ENCODE results near the gene THAP7. TPM values are rescaled to one million over a fixed set of nuclear protein-coding genes. Genes with fewer than 3 reads are reported as not detected.

The THAP7 gene
- total and polyA plus RNA-seq, 2 of the 13 experiments (the other 11 are each of a cell fraction or from before 2014, with no cell fraction given), result 13.0 to 25.5 TPM

GRCh38 chr22:20979940-20980453, 21.9 kb downstream of the THAP7 start (continued):
- TF ChIP-seq, protein P1, sequence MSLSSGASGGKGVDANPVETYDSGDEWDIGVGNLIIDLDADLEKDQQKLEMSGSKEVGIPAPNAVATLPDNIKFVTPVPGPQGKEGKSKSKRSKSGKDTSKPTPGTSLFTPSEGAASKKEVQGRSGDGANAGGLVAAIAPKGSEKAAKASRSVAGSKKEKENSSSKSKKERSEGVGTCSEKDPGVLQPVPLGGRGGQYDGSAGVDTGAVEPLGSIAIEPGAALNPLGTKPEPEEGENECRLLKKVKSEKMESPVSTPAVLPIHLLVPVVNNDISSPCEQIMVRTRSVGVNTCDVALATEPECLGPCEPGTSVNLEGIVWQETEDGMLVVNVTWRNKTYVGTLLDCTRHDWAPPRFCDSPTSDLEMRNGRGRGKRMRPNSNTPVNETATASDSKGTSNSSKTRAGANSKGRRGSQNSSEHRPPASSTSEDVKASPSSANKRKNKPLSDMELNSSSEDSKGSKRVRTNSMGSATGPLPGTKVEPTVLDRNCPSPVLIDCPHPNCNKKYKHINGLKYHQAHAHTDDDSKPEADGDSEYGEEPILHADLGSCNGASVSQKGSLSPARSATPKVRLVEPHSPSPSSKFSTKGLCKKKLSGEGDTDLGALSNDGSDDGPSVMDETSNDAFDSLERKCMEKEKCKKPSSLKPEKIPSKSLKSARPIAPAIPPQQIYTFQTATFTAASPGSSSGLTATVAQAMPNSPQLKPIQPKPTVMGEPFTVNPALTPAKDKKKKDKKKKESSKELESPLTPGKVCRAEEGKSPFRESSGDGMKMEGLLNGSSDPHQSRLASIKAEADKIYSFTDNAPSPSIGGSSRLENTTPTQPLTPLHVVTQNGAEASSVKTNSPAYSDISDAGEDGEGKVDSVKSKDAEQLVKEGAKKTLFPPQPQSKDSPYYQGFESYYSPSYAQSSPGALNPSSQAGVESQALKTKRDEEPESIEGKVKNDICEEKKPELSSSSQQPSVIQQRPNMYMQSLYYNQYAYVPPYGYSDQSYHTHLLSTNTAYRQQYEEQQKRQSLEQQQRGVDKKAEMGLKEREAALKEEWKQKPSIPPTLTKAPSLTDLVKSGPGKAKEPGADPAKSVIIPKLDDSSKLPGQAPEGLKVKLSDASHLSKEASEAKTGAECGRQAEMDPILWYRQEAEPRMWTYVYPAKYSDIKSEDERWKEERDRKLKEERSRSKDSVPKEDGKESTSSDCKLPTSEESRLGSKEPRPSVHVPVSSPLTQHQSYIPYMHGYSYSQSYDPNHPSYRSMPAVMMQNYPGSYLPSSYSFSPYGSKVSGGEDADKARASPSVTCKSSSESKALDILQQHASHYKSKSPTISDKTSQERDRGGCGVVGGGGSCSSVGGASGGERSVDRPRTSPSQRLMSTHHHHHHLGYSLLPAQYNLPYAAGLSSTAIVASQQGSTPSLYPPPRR (CRISPR knock-in tag; IDR thresholded peaks at IDR 0.05; ENCODE audit: borderline replicate concordance), result 0 out of 2 replicates have a peak, but pooled peaks have one; percentile 27
- TF ChIP-seq NR2F6 (IDR thresholded peaks at IDR 0.05) (peak; percentile 44; the same call in 1 of the 2 replicates), NR2F6 (CRISPR knock-in tag; IDR thresholded peaks at IDR 0.05) (peak; percentile 77), MLLT10 (CRISPR knock-in tag; IDR thresholded peaks at IDR 0.05) (no peak), SMYD3 (CRISPR knock-in tag; IDR thresholded peaks at IDR 0.05) (no peak), ZNF562 (CRISPR knock-in tag; IDR thresholded peaks at IDR 0.05; ENCODE audit: borderline replicate concordance) (no peak), ZNF256 (CRISPR knock-in tag; conservative IDR thresholded peaks at IDR 0.05) (no peak), ZNF138 (CRISPR knock-in tag; IDR thresholded peaks at IDR 0.05; ENCODE audit: low read depth) (no peak), XRCC5 (optimal IDR thresholded peaks at IDR 0.05; ENCODE audit: low read length) (peak; percentile 41), TSC22D2 (CRISPR knock-in tag; IDR thresholded peaks at IDR 0.05; ENCODE audit: borderline replicate concordance) (0 out of 2 replicates have a peak, but pooled peaks have one; percentile 53), NFYB (CRISPR knock-in tag; IDR thresholded peaks at IDR 0.05) (no peak)
- TF ChIP-seq, protein P2, sequence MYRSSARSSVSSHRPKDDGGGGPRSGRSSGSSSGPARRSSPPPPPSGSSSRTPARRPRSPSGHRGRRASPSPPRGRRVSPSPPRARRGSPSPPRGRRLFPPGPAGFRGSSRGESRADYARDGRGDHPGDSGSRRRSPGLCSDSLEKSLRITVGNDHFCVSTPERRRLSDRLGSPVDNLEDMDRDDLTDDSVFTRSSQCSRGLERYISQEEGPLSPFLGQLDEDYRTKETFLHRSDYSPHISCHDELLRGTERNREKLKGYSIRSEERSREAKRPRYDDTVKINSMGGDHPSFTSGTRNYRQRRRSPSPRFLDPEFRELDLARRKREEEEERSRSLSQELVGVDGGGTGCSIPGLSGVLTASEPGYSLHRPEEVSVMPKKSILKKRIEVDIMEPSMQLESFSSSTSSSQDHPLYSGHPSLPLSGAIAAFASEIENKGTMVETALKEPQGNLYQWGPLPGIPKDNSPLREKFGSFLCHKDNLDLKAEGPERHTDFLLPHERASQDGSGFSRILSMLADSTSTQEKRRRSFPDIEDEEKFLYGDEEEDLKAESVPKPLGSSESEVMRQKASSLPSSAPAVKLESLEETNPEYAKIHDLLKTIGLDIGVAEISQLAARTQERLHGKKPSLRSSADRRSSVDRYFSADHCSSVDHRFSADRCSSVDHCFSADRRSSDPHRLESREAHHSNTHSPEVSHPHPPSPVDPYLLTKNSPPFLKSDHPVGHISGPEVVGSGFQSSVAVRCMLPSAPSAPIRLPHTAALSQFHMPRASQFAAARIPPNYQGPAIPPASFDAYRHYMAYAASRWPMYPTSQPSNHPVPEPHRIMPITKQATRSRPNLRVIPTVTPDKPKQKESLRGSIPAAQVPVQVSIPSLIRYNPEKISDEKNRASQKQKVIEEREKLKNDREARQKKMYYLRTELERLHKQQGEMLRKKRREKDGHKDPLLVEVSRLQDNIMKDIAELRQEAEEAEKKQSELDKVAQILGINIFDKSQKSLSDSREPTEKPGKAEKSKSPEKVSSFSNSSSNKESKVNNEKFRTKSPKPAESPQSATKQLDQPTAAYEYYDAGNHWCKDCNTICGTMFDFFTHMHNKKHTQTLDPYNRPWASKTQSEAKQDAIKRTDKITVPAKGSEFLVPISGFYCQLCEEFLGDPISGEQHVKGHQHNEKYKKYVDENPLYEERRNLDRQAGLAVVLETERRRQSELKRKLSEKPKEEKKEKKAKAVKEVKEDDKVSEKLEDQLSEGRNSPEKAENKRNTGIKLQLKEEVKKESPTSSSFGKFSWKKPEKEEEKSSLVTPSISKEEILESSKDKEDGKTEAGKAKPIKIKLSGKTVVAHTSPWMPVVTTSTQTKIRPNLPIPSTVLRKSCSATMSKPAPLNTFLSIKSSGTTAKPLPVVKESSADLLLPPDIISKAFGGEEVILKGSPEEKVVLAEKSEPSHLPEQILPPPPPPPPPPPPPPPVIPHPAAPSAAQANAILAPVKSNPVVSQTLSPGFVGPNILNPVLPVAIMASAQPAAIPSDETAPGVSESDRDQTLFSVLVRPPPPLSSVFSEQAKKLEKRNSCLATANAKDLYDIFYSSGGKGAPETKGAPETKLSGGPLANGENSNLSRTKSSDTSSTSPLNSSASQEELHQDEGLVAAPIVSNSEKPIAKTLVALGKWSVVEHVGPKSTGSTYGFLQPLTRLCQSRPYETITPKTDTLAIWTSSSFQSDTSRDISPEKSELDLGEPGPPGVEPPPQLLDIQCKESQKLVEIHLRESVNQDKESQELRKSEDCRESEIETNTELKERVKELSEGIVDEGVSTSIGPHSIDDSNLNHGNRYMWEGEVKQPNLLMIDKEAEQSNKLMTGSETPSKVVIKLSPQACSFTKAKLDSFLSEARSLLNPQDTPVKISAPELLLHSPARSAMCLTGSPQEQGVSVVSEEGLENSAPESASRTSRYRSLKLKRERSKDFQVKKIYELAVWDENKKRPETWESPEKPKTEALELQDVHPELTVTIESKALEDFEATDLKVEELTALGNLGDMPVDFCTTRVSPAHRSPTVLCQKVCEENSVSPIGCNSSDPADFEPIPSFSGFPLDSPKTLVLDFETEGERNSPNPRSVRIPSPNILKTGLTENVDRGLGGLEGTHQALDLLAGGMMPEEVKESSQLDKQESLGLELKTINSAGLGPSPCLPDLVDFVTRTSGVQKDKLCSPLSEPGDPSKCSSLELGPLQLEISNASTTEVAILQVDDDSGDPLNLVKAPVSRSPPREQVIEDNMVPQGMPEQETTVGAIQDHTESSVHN (CRISPR knock-in tag; IDR thresholded peaks at IDR 0.05), result no peak
- TF ChIP-seq, protein P3, sequence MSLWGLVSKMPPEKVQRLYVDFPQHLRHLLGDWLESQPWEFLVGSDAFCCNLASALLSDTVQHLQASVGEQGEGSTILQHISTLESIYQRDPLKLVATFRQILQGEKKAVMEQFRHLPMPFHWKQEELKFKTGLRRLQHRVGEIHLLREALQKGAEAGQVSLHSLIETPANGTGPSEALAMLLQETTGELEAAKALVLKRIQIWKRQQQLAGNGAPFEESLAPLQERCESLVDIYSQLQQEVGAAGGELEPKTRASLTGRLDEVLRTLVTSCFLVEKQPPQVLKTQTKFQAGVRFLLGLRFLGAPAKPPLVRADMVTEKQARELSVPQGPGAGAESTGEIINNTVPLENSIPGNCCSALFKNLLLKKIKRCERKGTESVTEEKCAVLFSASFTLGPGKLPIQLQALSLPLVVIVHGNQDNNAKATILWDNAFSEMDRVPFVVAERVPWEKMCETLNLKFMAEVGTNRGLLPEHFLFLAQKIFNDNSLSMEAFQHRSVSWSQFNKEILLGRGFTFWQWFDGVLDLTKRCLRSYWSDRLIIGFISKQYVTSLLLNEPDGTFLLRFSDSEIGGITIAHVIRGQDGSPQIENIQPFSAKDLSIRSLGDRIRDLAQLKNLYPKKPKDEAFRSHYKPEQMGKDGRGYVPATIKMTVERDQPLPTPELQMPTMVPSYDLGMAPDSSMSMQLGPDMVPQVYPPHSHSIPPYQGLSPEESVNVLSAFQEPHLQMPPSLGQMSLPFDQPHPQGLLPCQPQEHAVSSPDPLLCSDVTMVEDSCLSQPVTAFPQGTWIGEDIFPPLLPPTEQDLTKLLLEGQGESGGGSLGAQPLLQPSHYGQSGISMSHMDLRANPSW (CRISPR knock-in tag; IDR thresholded peaks at IDR 0.05; ENCODE audit: borderline replicate concordance), result no peak
